Measurements from ENCODE around the gene WDFY4. TPM values are rescaled to one million over a fixed set of nuclear protein-coding genes. Genes with fewer than 3 reads are reported as not detected.

The WDFY4 gene
- total RNA-seq, 2 donors from 2014 or later = 1.5 to 4.6 TPM

- DNase-seq (no peak), ATAC-seq (no peak)
- intact Hi-C loops (cut with DNase I, micrococcal nuclease) = no loop called here
Observed at GRCh38 chr10:48678041-48678440, 6.6 kb upstream of the WDFY4 start.

- DNase-seq (no peak), ATAC-seq (no peak)
- intact Hi-C loops (cut with DNase I, micrococcal nuclease) = no loop called here
Observed at GRCh38 chr10:48681740-48682139, 2.9 kb upstream of the WDFY4 start.

DNA sequence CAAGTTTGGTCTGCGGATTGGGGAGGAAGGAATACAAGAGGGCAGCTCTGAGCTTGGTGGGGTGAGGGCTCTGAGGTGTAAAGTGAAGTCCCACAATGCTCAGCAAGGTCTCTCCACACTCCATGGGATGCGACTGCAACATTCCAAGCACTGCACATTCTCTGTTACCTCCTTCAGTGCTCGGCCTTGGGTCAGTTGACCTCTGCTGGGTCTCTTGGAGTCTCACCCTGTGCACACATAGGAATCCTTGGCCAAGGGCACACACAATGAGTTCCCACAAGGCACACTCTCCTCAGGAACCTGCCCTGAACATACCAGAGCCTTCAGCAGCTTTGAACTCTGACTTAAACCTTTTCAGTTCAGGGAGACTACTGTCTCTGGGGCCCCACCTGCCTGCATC is 2.4 kb upstream of the WDFY4 start:
- intact Hi-C loops (cut with DNase I, micrococcal nuclease) = no loop called here
- no peak for DNase-seq
- ATAC-seq = no peak

DNA sequence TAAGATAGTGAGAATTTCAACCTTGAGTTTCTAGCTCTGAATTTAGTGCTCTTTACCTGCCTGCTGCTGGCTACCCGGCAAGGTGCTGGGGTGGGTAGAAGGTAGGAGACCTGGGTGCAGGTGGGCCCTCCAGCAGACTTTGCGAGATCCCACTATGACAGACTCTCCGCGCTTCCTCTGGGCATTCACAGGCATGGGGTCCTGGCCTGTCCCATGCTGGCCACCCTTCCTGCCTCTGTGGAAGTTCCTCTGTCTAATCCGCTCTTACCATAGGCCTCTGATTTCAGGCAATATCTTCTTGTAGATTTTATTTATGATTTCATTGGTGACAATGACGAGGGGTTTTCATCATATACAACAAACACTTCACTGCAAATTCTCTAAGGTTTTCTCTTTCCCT is 1.2 kb upstream of the WDFY4 start:
- ATAC-seq (no peak), DNase-seq (no peak)
- intact Hi-C loops (cut with DNase I, micrococcal nuclease) = no loop called here

DNA sequence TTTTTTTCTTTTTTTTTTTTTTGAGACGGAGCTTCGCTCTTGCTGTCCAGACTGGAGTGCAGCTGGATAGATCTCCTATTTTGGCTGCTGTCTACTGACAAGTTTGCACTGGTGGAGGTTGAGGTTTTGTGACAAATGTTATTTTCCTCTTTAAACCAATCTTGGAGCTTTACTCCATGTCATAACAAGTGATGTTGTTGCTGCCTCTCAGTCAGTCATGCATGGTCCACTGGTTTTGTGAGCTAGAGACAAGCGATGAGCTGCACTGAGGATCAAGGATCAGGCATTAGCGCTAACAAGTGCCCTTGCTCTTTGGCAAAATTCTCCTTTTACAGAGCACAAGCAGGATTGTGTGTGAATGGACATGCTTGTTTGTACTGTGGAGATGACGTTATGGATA is 805 bp upstream of the WDFY4 start:
- ATAC-seq (no peak), DNase-seq (no peak)
- intact Hi-C loops (cut with DNase I, micrococcal nuclease) = no loop called here

GRCh38 chr10:48684463-48684791 is 246 bp upstream of the WDFY4 start:
- intact Hi-C loops (cut with DNase I, micrococcal nuclease) = no loop called here
- no peak for DNase-seq
- no peak for ATAC-seq

- ATAC-seq (no peak), DNase-seq (no peak)
- intact Hi-C loops (cut with DNase I, micrococcal nuclease) = no loop called here
Observed at GRCh38 chr10:48685731-48686130, 1.1 kb downstream of the WDFY4 start.

DNA sequence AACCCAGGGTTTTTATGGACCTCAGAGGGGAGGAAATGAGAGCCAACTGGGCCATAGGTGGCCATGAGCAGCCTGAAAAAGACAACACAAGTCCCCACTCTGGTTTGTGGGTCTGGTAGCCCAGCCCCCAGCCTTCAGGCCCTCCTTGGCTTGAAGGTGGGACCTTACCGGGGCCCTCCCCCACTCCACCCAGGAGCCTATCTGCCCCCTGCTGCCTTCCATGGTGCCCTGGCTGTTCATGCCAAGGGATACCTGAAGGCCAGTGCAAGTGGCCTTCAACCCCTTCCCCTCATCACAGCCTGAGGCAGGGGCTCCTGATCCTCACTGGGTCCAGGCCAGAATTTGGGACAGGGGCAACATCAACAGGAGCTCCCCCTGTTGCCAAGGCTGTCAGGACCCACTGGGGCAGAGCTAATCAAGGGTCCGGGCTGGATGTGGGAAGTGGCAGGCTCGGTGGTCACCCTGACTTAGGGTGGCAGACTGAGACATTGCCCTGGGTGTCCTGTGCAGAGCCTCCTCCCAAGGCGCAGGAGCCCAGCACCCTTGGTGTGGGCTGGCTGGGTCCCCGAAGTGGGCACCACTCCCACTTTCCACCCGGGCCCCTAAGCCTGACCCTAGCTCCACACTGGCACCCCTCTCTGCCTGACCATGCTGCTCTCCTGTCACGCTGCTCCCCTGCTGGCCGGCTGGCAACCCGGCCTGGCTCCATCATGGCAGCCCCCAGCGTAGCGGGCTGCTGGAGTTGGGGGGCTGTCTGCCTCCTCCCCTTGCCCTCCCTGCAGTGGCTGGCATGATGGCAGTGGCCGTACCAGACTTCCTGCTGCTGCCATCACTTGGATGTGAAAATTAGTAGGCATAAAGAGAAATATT is 6.4 kb downstream of the WDFY4 start:
- ATAC-seq (no peak), DNase-seq (no peak)
- intact Hi-C loops (cut with DNase I, micrococcal nuclease) = no loop called here

DNA sequence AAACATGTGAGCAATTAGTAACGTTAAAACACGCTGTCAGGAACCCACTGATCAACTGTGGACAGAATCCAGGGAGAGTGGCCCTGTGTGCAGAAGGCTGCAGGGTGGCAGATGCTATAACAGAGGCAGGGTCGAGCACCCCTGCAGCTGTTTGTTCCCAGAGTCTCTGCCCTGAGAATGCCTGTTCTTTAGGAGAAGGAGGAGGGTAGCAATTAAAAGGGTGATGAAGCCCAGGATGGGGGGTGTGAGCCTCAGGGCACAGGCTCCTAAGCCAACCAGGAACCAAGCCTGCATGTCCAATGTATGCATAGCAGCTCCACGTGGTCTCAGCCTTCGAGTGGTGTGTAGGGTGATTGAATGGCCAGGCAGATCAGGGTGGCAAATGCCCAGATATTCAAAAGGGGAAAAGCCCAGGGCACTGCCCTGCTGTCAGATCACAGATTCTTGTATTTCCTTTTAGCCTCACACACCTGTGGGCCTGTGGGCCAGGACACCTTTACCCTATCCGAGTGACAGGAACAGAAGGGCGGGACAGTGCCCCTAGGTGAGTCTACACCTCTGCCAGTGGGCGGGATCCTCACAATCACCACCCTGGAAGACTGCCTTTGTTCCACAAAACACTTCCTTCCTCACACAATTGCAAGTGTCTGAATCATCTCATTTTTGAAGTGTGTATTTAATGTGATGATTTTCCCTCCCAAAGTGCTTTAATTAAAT is 7.3 kb downstream of the WDFY4 start:
- intact Hi-C loops (cut with DNase I, micrococcal nuclease) = no loop called here
- no peak for DNase-seq
- peak; percentile 82 for ATAC-seq

DNA sequence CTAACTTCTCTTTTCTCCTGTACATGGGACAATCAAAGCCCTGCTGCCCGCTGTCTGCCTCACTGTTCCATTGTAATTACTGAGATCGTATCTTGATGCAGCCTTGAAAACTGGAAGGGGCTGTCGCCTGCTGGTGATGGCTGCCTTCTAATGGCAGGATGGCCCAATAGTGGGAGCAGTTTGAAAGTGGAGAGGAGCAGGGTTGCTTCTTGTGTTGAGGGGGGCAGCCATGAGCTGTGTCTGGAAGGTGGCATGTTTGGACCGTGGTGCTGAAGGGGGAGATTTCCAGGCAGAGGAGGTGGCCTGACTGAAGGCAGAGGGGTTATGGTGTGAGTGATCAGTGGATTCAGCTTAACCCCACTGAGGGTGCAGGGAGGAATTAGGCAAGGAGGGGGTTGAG is 8.1 kb downstream of the WDFY4 start:
- intact Hi-C loops (cut with DNase I, micrococcal nuclease) = no loop called here
- no peak for DNase-seq
- no peak for ATAC-seq

- intact Hi-C loops (cut with DNase I, micrococcal nuclease) = no loop called here
- ATAC-seq = no peak
- DNase-seq = no peak
Observed at GRCh38 chr10:48693206-48693605, 8.5 kb downstream of the WDFY4 start.

DNA sequence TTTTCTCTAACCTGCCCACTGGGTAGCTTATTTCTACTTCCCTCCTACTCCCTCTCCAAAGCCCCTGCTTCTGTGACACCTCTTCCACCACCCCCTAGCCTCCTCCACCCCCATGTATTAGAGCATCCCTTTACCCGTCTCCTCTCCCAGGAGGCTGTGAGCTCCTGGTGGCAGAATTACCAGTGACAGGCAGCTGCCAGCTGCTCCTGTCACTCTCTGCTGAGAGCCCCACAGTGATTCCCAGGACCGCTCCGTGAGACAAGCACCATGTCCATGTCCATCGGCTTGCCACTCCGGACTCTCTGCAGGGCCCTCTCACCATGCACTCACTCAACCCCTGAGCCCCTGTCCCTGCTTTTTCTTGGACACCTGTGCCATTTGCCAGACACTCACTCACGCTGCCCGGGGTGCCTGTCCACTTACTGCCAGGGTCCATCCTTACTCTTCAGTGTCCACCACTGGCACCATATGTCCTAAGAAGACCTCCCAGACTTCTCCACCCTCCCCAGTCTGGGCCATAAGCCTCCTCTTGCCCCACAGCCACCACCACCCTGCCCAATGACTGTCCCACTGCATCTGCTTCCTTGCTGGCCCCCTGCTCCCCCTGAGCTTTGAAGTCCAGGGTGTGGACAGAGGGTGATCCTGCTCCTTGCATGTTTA is 9.8 kb downstream of the WDFY4 start:
- no peak for DNase-seq
- intact Hi-C loops (cut with DNase I, micrococcal nuclease) = no loop called here
- ATAC-seq = no peak

GRCh38 chr10:48695636-48696534 is 11.2 kb downstream of the WDFY4 start:
- intact Hi-C loops (cut with DNase I, micrococcal nuclease) = no loop called here
- no peak for ATAC-seq

DNA sequence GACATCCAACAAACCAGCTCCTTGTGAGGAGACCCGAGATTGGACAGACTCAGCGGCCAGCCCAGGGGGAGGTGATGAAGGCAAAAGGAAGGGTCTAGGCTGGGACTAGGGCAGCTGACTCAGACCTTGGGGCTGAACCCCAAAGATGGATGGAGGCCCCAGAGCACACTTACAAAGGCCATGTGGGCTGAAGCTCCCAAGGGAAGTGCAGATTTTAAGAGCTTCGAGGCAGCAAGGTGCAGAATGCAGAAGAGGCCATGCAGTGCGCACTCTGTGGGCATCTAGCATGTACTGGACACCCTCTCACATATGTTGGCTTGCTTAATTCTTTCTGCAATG is 11.8 kb downstream of the WDFY4 start:
- ATAC-seq (no peak), DNase-seq (no peak)
- intact Hi-C loops (cut with DNase I, micrococcal nuclease) = no loop called here

More at GRCh38 chr10:48695636-48696534, 11.2 kb downstream of the WDFY4 start:
- DNase-seq = no peak

DNA sequence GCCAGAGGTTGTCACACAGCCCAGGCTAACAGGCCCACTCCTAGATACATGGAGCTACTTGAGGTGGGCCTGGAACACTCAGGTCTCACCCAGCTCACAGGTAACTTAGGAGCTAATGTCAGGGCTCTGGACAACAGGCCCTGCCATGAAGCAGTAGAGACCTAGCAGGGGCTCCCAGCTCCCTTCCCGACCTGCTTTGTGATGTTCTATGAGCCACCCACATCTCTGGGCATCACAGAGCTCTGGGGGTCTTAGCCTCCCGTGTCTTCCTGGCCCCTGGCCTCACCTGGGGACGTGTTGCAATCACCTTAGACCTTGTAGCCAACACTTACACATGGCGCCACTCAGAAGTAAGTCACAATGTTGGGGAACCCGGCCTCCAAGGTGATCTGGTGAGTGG is 12.4 kb downstream of the WDFY4 start:
- no peak for ATAC-seq
- intact Hi-C loops (cut with DNase I, micrococcal nuclease) = no loop called here
- no peak for DNase-seq

DNA sequence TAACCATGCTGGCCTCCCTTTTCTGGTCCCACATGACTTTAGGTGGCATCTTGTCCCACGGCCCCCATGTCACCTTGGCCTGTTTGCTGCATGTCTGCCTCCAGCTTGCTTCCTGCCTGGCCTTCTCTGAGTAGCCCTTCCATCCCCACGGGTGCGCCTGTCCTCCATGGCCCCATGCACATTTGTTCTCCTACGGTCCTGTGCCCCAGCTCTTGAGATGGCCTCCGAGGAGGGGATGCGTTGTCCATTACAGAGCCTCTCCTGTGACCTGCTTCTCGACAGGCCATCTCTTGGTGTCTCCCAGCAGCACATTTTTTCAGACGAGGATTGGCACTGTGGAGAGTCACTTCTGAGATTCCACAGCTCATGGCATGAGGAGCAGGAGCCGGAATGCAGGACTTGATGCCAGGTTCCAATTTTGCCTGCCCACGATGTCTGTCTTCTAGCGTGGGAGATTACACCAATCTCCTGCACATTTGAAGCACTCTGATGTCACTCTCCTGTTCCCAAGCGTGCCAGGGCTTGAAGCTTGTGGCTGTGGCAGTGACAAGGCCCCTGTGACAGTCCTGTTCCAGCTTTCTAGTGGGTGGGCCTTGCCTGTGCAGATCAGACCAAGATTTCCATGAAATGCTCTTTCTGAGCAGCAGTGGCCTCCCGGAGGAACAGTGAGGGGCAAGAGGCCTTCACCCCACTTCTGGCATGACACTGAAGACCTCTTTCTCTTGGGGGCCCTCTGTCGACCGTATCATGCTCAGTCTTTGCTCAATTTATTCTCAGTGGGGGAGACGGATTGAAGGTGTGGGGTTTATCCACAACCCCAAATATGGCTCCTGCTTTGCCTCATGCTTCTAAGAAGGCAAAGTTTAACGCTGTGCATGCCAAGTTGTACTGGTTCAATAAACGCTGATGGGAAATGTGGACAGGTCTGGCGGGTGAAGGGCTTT is 13.4 kb downstream of the WDFY4 start:
- intact Hi-C loops (cut with DNase I, micrococcal nuclease) = no loop called here
- ATAC-seq = no peak
- no peak for DNase-seq

DNA sequence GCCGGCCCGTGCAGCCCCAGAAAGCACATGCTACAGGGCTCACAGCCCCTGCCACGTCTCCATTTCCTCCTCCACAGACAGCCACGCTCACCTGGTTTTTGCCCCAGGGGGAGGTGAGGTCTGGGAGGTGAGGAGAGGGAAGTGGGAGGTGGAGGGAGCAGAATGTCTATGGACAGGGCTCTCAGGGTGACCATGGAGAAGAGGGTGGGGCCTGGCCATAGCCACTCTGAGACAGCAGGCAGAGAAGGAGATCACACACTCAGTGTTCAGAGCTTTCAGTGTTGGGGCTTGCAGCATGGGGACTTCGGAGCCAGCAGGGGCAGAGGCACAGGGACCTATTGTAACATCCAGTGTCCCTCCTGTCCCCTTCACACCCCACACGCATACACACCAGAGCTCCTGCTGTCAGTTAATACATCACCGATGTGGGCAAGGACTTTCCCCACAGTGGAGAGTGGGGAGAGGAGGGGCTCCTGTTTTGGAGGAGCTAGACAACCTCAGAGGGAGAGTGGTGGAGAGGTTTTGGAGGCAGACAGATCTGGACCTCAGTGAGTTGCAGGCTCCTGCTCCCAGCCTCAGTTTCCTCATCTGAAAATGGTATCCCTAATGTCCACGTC is 14.4 kb downstream of the WDFY4 start:
- ATAC-seq (no peak), DNase-seq (no peak)
- intact Hi-C loops (cut with DNase I, micrococcal nuclease) = no loop called here

DNA sequence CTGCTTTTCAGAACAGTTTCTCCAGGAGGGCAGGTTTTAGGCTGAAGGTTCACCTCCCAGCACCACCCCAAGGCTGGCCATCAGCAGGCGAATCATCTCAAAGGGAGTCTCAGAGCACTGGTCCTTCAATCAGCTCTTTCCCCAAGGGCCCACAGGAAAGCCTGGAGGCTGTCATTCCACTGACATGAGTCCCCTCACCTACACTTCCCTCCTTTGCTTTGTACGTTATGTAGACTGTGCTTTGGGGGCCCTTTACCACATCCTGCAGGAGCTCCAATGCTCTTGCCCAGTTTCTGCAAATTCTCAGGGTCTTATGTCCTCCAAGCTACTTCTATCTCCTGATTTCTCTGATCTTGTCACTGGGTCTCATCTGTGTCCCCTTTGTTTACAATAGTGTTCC is 15.4 kb downstream of the WDFY4 start:
- DNase-seq (no peak), ATAC-seq (no peak)
- intact Hi-C loops (cut with DNase I, micrococcal nuclease) = no loop called here

Measured in left colon (tissue), 2 donors.